ENCODE measurements around the gene KRT34.
"Not testable (repeated sequence)": the region's sequence is repeated elsewhere in the genome, so short reads cannot be mapped to it uniquely, and the experiment has no call there.

KRT34 gene

GRCh38 chr17:41367426-41368075 is 14.6 kb downstream of the KRT34 start:
- no peak for DNase-seq (ENCODE audit: low read depth in 3 of 3)

GRCh38 chr17:41366070-41366469 is 16.0 kb downstream of the KRT34 start:
- DNase-seq (ENCODE audit: low read depth in 3 of 3) = no peak

- DNase-seq (ENCODE audit: low read depth in 3 of 3) = no peak
Observed at GRCh38 chr17:41363881-41364280, 18.2 kb downstream of the KRT34 start.

- DNase-seq (ENCODE audit: low read depth in 3 of 3) = no peak
Observed at GRCh38 chr17:41360296-41360995, 21.7 kb downstream of the KRT34 start.

GRCh38 chr17:41354536-41354935 is 27.6 kb downstream of the KRT34 start:
- no peak for DNase-seq (ENCODE audit: low read depth in 3 of 3)

GRCh38 chr17:41352597-41353366 is 29.3 kb downstream of the KRT34 start:
- DNase-seq (ENCODE audit: low read depth in 3 of 3) = no peak

- no peak for DNase-seq (ENCODE audit: low read depth in 3 of 3)
Observed at GRCh38 chr17:41351177-41351576, 30.9 kb downstream of the KRT34 start.

GRCh38 chr17:41350381-41350878 is 31.7 kb downstream of the KRT34 start, which contains the start of gene KRT33A:
Gene KRT33A, minus strand, starts transcription at chr17:41350828. Its CDS starts 61 bp downstream, at chr17:41350767.
- DNase-seq (ENCODE audit: low read depth in 3 of 3) = not testable (repeated sequence)

- DNase-seq (ENCODE audit: low read depth in 3 of 3) = no peak
Observed at GRCh38 chr17:41347869-41348760, 34.0 kb downstream of the KRT34 start.

- not testable (repeated sequence) for DNase-seq (ENCODE audit: low read depth in 3 of 3)
Observed at GRCh38 chr17:41346421-41346820, 35.7 kb downstream of the KRT34 start.

GRCh38 chr17:41345992-41346391 is 36.1 kb downstream of the KRT34 start:
- DNase-seq (ENCODE audit: low read depth in 3 of 3) = no peak

GRCh38 chr17:41343029-41343428 is 39.1 kb downstream of the KRT34 start:
- DNase-seq (ENCODE audit: low read depth in 3 of 3) = no peak

GRCh38 chr17:41340934-41341861 is 40.9 kb downstream of the KRT34 start:
- DNase-seq (ENCODE audit: low read depth in 3 of 3) = no peak

- no peak for DNase-seq (ENCODE audit: low read depth in 3 of 3)
Observed at GRCh38 chr17:41340494-41340893, 41.6 kb downstream of the KRT34 start.

- no peak for DNase-seq (ENCODE audit: low read depth in 3 of 3)
Observed at GRCh38 chr17:41339571-41340172, 42.4 kb downstream of the KRT34 start.

GRCh38 chr17:41338961-41339485 is 43.1 kb downstream of the KRT34 start:
- DNase-seq (ENCODE audit: low read depth in 3 of 3) = peak in 1 of 3 experiments; percentile 31

- no peak for DNase-seq (ENCODE audit: low read depth in 3 of 3)
Observed at GRCh38 chr17:41335747-41336146, 46.4 kb downstream of the KRT34 start.

GRCh38 chr17:41334385-41335305 is 47.5 kb downstream of the KRT34 start:
- DNase-seq (ENCODE audit: low read depth in 3 of 3) = no peak
